GM18520 (cell line): Measurements from ENCODE around the gene CDC42.
"Not testable (repeated sequence)": the region's sequence is repeated elsewhere in the genome, so short reads cannot be mapped to it uniquely, and the experiment has no call there.

Experiments
- ATAC-seq: cut with Tn5 transposase; IDR thresholded peaks from one replicate; pipeline ENCODE4 v1.9.1; 2021; ENCODE audit not compliant: unreplicated experiment

CDC42 gene

GRCh38 chr1:22052115-22053016, at the start of gene CDC42:
Gene CDC42 (plus strand): TSS chr1:22052709. CDS start chr1:22078479, 25,770 bp downstream.
- ATAC-seq = peak; percentile 74

GRCh38 chr1:22002875-22003274, 49.6 kb upstream of the CDC42 start:
- not testable (repeated sequence) for ATAC-seq

GRCh38 chr1:22003959-22004358, 48.5 kb upstream of the CDC42 start:
- not testable (repeated sequence) for ATAC-seq

GRCh38 chr1:22005261-22006149, 47.0 kb upstream of the CDC42 start:
- not testable (repeated sequence) for ATAC-seq

- ATAC-seq = not testable (repeated sequence)
These were observed 45.8 kb upstream of the CDC42 start for GRCh38 chr1:22006736-22007135.

- ATAC-seq = not testable (repeated sequence)
These were observed 45.2 kb upstream of the CDC42 start for GRCh38 chr1:22007262-22007661.

- ATAC-seq = not testable (repeated sequence)
These were observed 42.9 kb upstream of the CDC42 start for GRCh38 chr1:22009566-22009965.

GRCh38 chr1:22012752-22013151, 39.8 kb upstream of the CDC42 start:
- not testable (repeated sequence) for ATAC-seq

- ATAC-seq = not testable (repeated sequence)
These were observed 37.8 kb upstream of the CDC42 start for GRCh38 chr1:22014575-22015206.

- ATAC-seq = peak; percentile 73
These were observed 33.6 kb upstream of the CDC42 start for GRCh38 chr1:22018583-22019559.

- no peak for ATAC-seq
These were observed 31.4 kb upstream of the CDC42 start for GRCh38 chr1:22021061-22021460.

- ATAC-seq = peak; percentile 32
These were observed 27.8 kb upstream of the CDC42 start for GRCh38 chr1:22024485-22025367.

GRCh38 chr1:22025368-22026155, 26.9 kb upstream of the CDC42 start:
- peak; percentile 55 for ATAC-seq

GRCh38 chr1:22026924-22027289, 25.6 kb upstream of the CDC42 start:
- ATAC-seq = no peak

GRCh38 chr1:22030057-22030456, 22.5 kb upstream of the CDC42 start:
- no peak for ATAC-seq

GRCh38 chr1:22030473-22030872, 22.0 kb upstream of the CDC42 start:
- no peak for ATAC-seq

GRCh38 chr1:22031214-22031962, 21.1 kb upstream of the CDC42 start:
- ATAC-seq = no peak
